DOHH2 (cell line): ENCODE data around the gene THTPA.

Source experiments
- H3F3A ChIP-seq: fragments of 200-600 bp; sonication (generic), shearing (Covaris generic); 2 replicates; pipeline ENCODE4 v1.6.0; 2016; ENCODE audit warnings: antibody characterized with exemption, mild to moderate bottlenecking; ENCODE audit not compliant: control insufficient read depth, insufficient read depth
- H3K27ac ChIP-seq: fragments of 200-600 bp; sonication (generic); 2 replicates; pipeline ENCODE4 v1.5.1; 2014; ENCODE audit warnings: low read depth, mild to moderate bottlenecking, low read length, moderate library complexity
- H3K27me3 ChIP-seq: fragments of 200-600 bp; sonication (generic); 2 replicates; pipeline ENCODE4 v1.6.1; 2014; ENCODE audit warnings: mild to moderate bottlenecking, low read length, mixed read lengths; ENCODE audit not compliant: control insufficient read depth
- H3K36me3 ChIP-seq: fragments of 200-600 bp; sonication (generic); 2 replicates; pipeline ENCODE4 v1.6.1; 2014; ENCODE audit warnings: mild to moderate bottlenecking, low read length, moderate library complexity, mixed read lengths; ENCODE audit not compliant: control insufficient read depth
- H3K4me1 ChIP-seq: fragments of 200-600 bp; sonication (generic); 2 replicates; pipeline ENCODE4 v1.6.1; 2014; ENCODE audit warnings: mild to moderate bottlenecking, low read length, mixed read lengths; ENCODE audit not compliant: control insufficient read depth
- H3K4me2 ChIP-seq: fragments of 200-600 bp; sonication (generic); 2 replicates; pipeline ENCODE4 v1.6.0; 2014; ENCODE audit warnings: mild to moderate bottlenecking, low read length, moderate library complexity
- H3K4me3 ChIP-seq: fragments of 200-600 bp; sonication (generic); 2 replicates; pipeline ENCODE4 v1.5.1; 2014; ENCODE audit warnings: mild to moderate bottlenecking, low read length, mixed read lengths
- H3K79me2 ChIP-seq: fragments of 200-600 bp; sonication (generic); 2 replicates; pipeline ENCODE4 v1.6.1; 2014; ENCODE audit warnings: mild to moderate bottlenecking, low read length, mixed read lengths; ENCODE audit not compliant: control insufficient read depth
- H3K9me2 ChIP-seq: fragments of 200-600 bp; sonication (generic); replicated peaks from 2 replicates; pipeline ENCODE4 v1.6.1; 2014; ENCODE audit warnings: mild to moderate bottlenecking, low read length, mixed read lengths; ENCODE audit not compliant: control insufficient read depth
- H3K9me3 ChIP-seq: fragments of 200-600 bp; sonication (generic); 2 replicates; pipeline ENCODE4 v1.6.1; 2014; ENCODE audit warnings: antibody characterized with exemption, low read length, mixed read lengths; ENCODE audit not compliant: control insufficient read depth, insufficient read depth
- H4K20me1 ChIP-seq: fragments of 200-600 bp; sonication (generic); 2 replicates; pipeline ENCODE4 v1.6.0; 2014; ENCODE audit warnings: low read depth, mild to moderate bottlenecking, antibody characterized with exemption, low read length, moderate library complexity; ENCODE audit not compliant: control insufficient read depth, insufficient read depth
- CTCF ChIP-seq: fragments of 200-600 bp; sonication (generic); IDR thresholded peaks from one replicate; pipeline ENCODE4 v1.5.1; 2014; ENCODE audit warnings: antibody characterized with exemption, mild to moderate bottlenecking, low read depth, low read length; ENCODE audit not compliant: poor library complexity, severe bottlenecking
- EZH2phosphoT487 ChIP-seq: fragments of 200-600 bp; sonication (generic); IDR thresholded peaks from 2 replicates; pipeline ENCODE4 v1.6.1; 2017; ENCODE audit warnings: borderline replicate concordance, mild to moderate bottlenecking, antibody characterized with exemption, low read length, moderate library complexity, mixed read lengths

The THTPA gene

GRCh38 chr14:23523229-23524016 is 32.6 kb upstream of the THTPA start:
- Histone ChIP-seq H3K4me3 (no peak overlapping the region), H3K4me2 (no peak overlapping the region), H3K27me3 (no peaks in the 10 kb centered on the region), H3K9me3 (no peaks in the 10 kb centered on the region), H3F3A (no peaks in the 10 kb centered on the region), H4K20me1 (no peaks in the 10 kb centered on the region), H3K79me2 (no peaks in the 10 kb centered on the region), H3K9me2 (no peaks in the 10 kb centered on the region), H3K4me1 (no peaks in the 10 kb centered on the region), H3K36me3 (no peaks in the 10 kb centered on the region), H3K27ac (no peak overlapping the region)
- TF ChIP-seq CTCF (no peak), EZH2phosphoT487 (no peak)

GRCh38 chr14:23524954-23525353 is 31.1 kb upstream of the THTPA start:
- H3K36me3 ChIP-seq = no peaks in the 10 kb centered on the region
- H3K9me3 ChIP-seq = no peaks in the 10 kb centered on the region
- H3K79me2 ChIP-seq = no peaks in the 10 kb centered on the region
- no peaks in the 10 kb centered on the region for H3K4me1 ChIP-seq
- H3F3A ChIP-seq = no peaks in the 10 kb centered on the region
- H3K27ac ChIP-seq = no peak overlapping the region
- no peaks in the 10 kb centered on the region for H3K9me2 ChIP-seq
- H3K27me3 ChIP-seq = no peaks in the 10 kb centered on the region
- H3K4me2 ChIP-seq = no peak overlapping the region
- TF ChIP-seq CTCF (no peak), EZH2phosphoT487 (no peak)
- H4K20me1 ChIP-seq = no peaks in the 10 kb centered on the region
- H3K4me3 ChIP-seq = no peak overlapping the region

GRCh38 chr14:23525611-23526010 is 30.5 kb upstream of the THTPA start:
- Histone ChIP-seq H3K4me2 (no peak overlapping the region), H3K9me2 (no peaks in the 10 kb centered on the region), H3K79me2 (no peaks in the 10 kb centered on the region), H3K27me3 (no peaks in the 10 kb centered on the region), H3F3A (no peaks in the 10 kb centered on the region), H3K4me1 (no peaks in the 10 kb centered on the region), H3K27ac (no peak overlapping the region), H3K9me3 (no peaks in the 10 kb centered on the region), H4K20me1 (no peaks in the 10 kb centered on the region), H3K36me3 (no peaks in the 10 kb centered on the region), H3K4me3 (no peak overlapping the region)
- no peak for TF ChIP-seq EZH2phosphoT487
- TF ChIP-seq CTCF = no peak
